CD14-positive monocyte (primary cell): Measurements from ENCODE around the gene GAP43. TPM values are rescaled to one million over a fixed set of nuclear protein-coding genes. Genes with fewer than 3 reads are reported as not detected.

Source experiments
- DNase-seq, 3 donors: peaks; one replicate each; pipeline ENCODE4 v3.0.0-alpha.2; 2011 to 2022
- H2AFZ ChIP-seq: 2 replicates; pipeline ENCODE4 v1.6.0; 2012; ENCODE audit warnings: mild to moderate bottlenecking, low read depth, low read length, inconsistent platforms; ENCODE audit not compliant: insufficient read depth, poor library complexity, severe bottlenecking
- H3K27ac ChIP-seq, 2 donors: 1 replicate in 1 of 2; 2 replicates in 1 of 2; pipeline ENCODE4 v1.5.1; 2012 to 2013; ENCODE audit warnings: low read length in 2 of 2, control low read depth in 1 of 2, inconsistent platforms in 1 of 2, low read depth in 1 of 2, mild to moderate bottlenecking in 1 of 2
- H3K27me3 ChIP-seq, 2 donors: one replicate each; pipeline versions ENCODE4 v1.6.0 to v1.6.1; 2011 to 2013; ENCODE audit warnings: low read length in 2 of 2; ENCODE audit not compliant: control insufficient read depth in 2 of 2, insufficient read depth in 2 of 2
- H3K36me3 ChIP-seq, 2 donors: replicated peaks in 1 of 2; 1 replicate in 1 of 2; 2 replicates in 1 of 2; pipeline versions ENCODE4 v1.5.1 to v1.6.1; 2012 to 2013; ENCODE audit warnings: low read length in 2 of 2, control low read depth in 1 of 2, inconsistent platforms in 1 of 2, mild to moderate bottlenecking in 1 of 2; ENCODE audit not compliant: insufficient read depth in 2 of 2, control insufficient read depth in 1 of 2
- H3K4me1 ChIP-seq, 2 donors: 1 replicate in 1 of 2; 2 replicates in 1 of 2; pipeline versions ENCODE4 v1.5.1 to v1.6.1; 2012 to 2013; ENCODE audit warnings: low read length in 2 of 2, control low read depth in 1 of 2, inconsistent platforms in 1 of 2, mild to moderate bottlenecking in 1 of 2, moderate library complexity in 1 of 2; ENCODE audit not compliant: insufficient read depth in 2 of 2, control insufficient read depth in 1 of 2
- H3K4me2 ChIP-seq: replicated peaks from 2 replicates; pipeline ENCODE3; 2012; ENCODE audit warnings: low read length, moderate library complexity, mild to moderate bottlenecking; ENCODE audit not compliant: poor library complexity, severe bottlenecking; ENCODE audit errors: extremely low read depth
- H3K4me3 ChIP-seq, 3 experiments: fragments of 200-600 bp in 1 of 3; sonication (generic) in 1 of 3; replicated peaks in 1 of 3; 1 replicate in 2 of 3; 2 replicates in 1 of 3; pipeline ENCODE4 v1.5.1; 2011 to 2013; ENCODE audit warnings: low read length in 3 of 3, mild to moderate bottlenecking in 3 of 3, control low read depth in 2 of 3, low read depth in 2 of 3, inconsistent platforms in 1 of 3, moderate library complexity in 1 of 3
- H3K79me2 ChIP-seq: 2 replicates; pipeline ENCODE4 v1.6.0; 2012; ENCODE audit warnings: mild to moderate bottlenecking, control low read depth, inconsistent platforms, low read length, moderate library complexity; ENCODE audit not compliant: insufficient read depth
- H3K9ac ChIP-seq: 2 replicates; pipeline ENCODE4 v1.6.0; 2017; ENCODE audit warnings: low read length, mild to moderate bottlenecking; ENCODE audit not compliant: insufficient read depth, poor library complexity, severe bottlenecking
- H3K9me3 ChIP-seq, 2 donors: replicated peaks in 1 of 2; 1 replicate in 1 of 2; 2 replicates in 1 of 2; pipeline versions ENCODE4 v1.5.1 to v1.6.1; 2012 to 2013; ENCODE audit warnings: low read length in 2 of 2, control low read depth in 1 of 2; ENCODE audit not compliant: control insufficient read depth in 1 of 2, insufficient read depth in 1 of 2
- H4K20me1 ChIP-seq: 2 replicates; pipeline ENCODE4 v1.6.0; 2012; ENCODE audit warnings: mild to moderate bottlenecking, low read length, control low read depth, moderate library complexity; ENCODE audit not compliant: insufficient read depth
- H3K27ac Mint-ChIP-seq, 7 donors: one replicate each; pipeline ENCODE4 v1.8.0; 2020; ENCODE audit warnings: mild to moderate bottlenecking in 7 of 7, mixed read lengths in 7 of 7, moderate library complexity in 6 of 7, inconsistent platforms in 2 of 7
- H3K27me3 Mint-ChIP-seq, 3 donors: one replicate each; pipeline ENCODE4 v1.8.0; 2021 to 2022; ENCODE audit warnings: low read depth in 3 of 3, mild to moderate bottlenecking in 3 of 3, mixed read lengths in 3 of 3, moderate library complexity in 3 of 3, inconsistent platforms in 1 of 3
- H3K36me3 Mint-ChIP-seq, 2 donors: one replicate each; pipeline ENCODE4 v1.8.0; 2020; ENCODE audit warnings: mixed read lengths in 2 of 2, inconsistent platforms in 1 of 2, mild to moderate bottlenecking in 1 of 2
- H3K4me1 Mint-ChIP-seq: one replicate; pipeline ENCODE4 v1.8.0; 2020; ENCODE audit warnings: mild to moderate bottlenecking, mixed read lengths
- H3K4me3 Mint-ChIP-seq, 2 donors: one replicate each; pipeline ENCODE4 v1.8.0; 2020; ENCODE audit warnings: mild to moderate bottlenecking in 2 of 2, mixed read lengths in 2 of 2, moderate library complexity in 1 of 2
- H3K9me3 Mint-ChIP-seq, 7 donors: one replicate each; pipeline ENCODE4 v1.8.0; 2020 to 2022; ENCODE audit warnings: mixed read lengths in 7 of 7, mild to moderate bottlenecking in 6 of 7, moderate library complexity in 6 of 7, inconsistent platforms in 2 of 7
- CTCF ChIP-seq: fragments of 200-600 bp; IDR thresholded peaks from one replicate; pipeline ENCODE4 v1.8.0; 2022; ENCODE audit warnings: antibody characterized with exemption, mild to moderate bottlenecking
- WGBS: methylation state at CpG from one replicate; pipeline ENCODE4 v1.1.5; 2013; ENCODE audit warnings: missing lambda C conversion rate; ENCODE audit not compliant: insufficient coverage; 5-methylcytosine and 5-hydroxymethylcytosine counted together
- intact Hi-C, 2 donors: fragments of 100-400 bp; cut with micrococcal nuclease; formaldehyde crosslinking; loops; one replicate each; pipeline versions ENCODE4 v1.15.0 to v1.15.1; 2023
- polyA plus RNA-seq, 3 donors: library from polyadenylated mRNA; depleted of rRNA in 1 of 3; unstranded in 2 of 3; stranded (reverse) in 1 of 3; fragments of 300-500 nt in 2 of 3; fragments of >200 nt in 1 of 3; fragmentation: Illumina TruSeq in 2 of 3; gene quantifications; 1 replicate in 2 of 3; 2 replicates in 1 of 3; pipeline ENCODE4 v1.2.3, GENCODE V29; 2012 to 2021

Gene GAP43
- polyA plus RNA-seq, 3 donors = not detected

- Mint-ChIP-seq H3K27me3 (peaks cover 3 to 23% (median 12%) of the 10 kb centered on the region in 3 donors), H3K9me3 (peaks cover 0 to 2% (median 0%) of the 10 kb centered on the region in 7 donors), H3K4me3 (no peak overlapping the region), H3K27ac (no peak overlapping the region), H3K36me3 (no peaks in the 10 kb centered on the region), H3K4me1 (no peaks in the 10 kb centered on the region)
- Histone ChIP-seq H3K4me1 (no peaks in the 10 kb centered on the region), H2AFZ (no peak overlapping the region), H4K20me1 (no peaks in the 10 kb centered on the region), H3K27me3 (peaks cover 2% of the 10 kb centered on the region in 2 donors), H3K9ac (no peak overlapping the region), H3K27ac (no peak overlapping the region), H3K79me2 (no peaks in the 10 kb centered on the region), H3K36me3 (no peaks in the 10 kb centered on the region), H3K9me3 (no peaks in the 10 kb centered on the region), H3K4me2 (no peak overlapping the region), H3K4me3 (no peak overlapping the region)
- DNase-seq = no peak
- 95% methylated on average over 8 of the region's 9 CpGs for WGBS
- intact Hi-C loops = no loop called here
- no peak for TF ChIP-seq CTCF
Measured at GRCh38 chr3:115676336-115676735, 53.0 kb downstream of the GAP43 start.

DNA sequence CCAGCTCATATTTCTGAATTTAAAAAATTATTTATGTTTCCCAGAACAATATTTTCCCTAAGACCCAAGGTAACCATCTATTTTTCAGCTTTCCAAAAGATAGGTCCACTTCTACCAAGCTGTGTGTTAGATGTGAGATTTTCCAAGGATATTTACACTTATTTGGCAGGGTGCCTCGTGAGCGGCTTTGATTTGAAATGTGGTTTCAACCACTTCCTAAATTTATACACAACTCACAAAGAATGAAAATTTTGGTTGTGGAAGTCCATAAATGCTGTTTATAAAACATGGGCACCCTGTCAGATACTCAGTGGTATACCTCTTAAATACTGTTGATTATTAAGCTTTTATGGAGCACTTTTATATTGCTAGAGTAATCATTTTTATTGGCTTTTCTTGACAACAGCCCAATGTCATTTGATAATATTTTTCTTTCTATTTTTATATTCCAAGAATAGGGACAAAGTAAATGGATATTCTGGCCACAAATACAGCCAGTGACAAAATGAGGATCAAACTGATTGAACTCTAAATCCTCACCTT is 57.6 kb downstream of the GAP43 start:
- H3K4me2 ChIP-seq = no peak overlapping the region
- intact Hi-C loops = no loop called here
- no peaks in the 10 kb centered on the region for H3K4me1 Mint-ChIP-seq
- DNase-seq = no peak
- H3K4me1 ChIP-seq = no peaks in the 10 kb centered on the region
- no peak overlapping the region for H3K27ac ChIP-seq
- WGBS = no CpG with 5 or more reads among the region's 2 CpGs
- peaks cover 9 to 10% of the 10 kb centered on the region in 2 donors for H3K27me3 ChIP-seq
- H3K36me3 Mint-ChIP-seq = no peaks in the 10 kb centered on the region
- no peak overlapping the region for H3K4me3 Mint-ChIP-seq
- no peaks in the 10 kb centered on the region for H4K20me1 ChIP-seq
- no peak overlapping the region for H3K9ac ChIP-seq
- TF ChIP-seq CTCF = no peak
- H3K9me3 Mint-ChIP-seq = peaks cover 0 to 2% (median 0%) of the 10 kb centered on the region in 7 donors
- no peaks in the 10 kb centered on the region for H3K79me2 ChIP-seq
- H3K9me3 ChIP-seq = no peaks in the 10 kb centered on the region
- H3K27ac Mint-ChIP-seq = no peak overlapping the region
- H3K27me3 Mint-ChIP-seq = peaks cover 8 to 20% (median 16%) of the 10 kb centered on the region in 3 donors
- H3K4me3 ChIP-seq = no peak overlapping the region
- H2AFZ ChIP-seq = no peak overlapping the region
- H3K36me3 ChIP-seq = no peaks in the 10 kb centered on the region
